Stimulated activated CD8-positive, alpha-beta memory T cell treated with anti-CD3 and anti-CD28 coated beads, Interleukin-2, amount 100 ng/mL, for 1 hour (primary cell): ENCODE measurements around the gene DVL2.
"Not testable (repeated sequence)": the region's sequence is repeated elsewhere in the genome, so short reads cannot be mapped to it uniquely, and the experiment has no call there.

ENCODE experiments used
- DNase-seq, 2 donors: peaks; one replicate each; pipeline ENCODE4 v3.0.0-alpha.2; 2020; ENCODE audit warnings: low read depth in 2 of 2

The DVL2 gene

GRCh38 chr17:7256766-7257456 lies 22.6 kb upstream of the DVL2 start:
- DNase-seq = no peak

- DNase-seq = no peak
Measured at GRCh38 chr17:7254511-7254910, 20.2 kb upstream of the DVL2 start.

- DNase-seq = no peak
Measured at GRCh38 chr17:7253082-7253481, 18.8 kb upstream of the DVL2 start.

- DNase-seq = peak; percentile 72 to 99
Measured at GRCh38 chr17:7252176-7253043, 18.1 kb upstream of the DVL2 start, which contains the start of gene ELP5. ELP5 (plus strand) TSS chr17:7252215; CDS start chr17:7252551, 336 bp downstream.

GRCh38 chr17:7251661-7252175 lies 17.4 kb upstream of the DVL2 start, which contains the start of gene CTDNEP1:
CTDNEP1 (minus strand) TSS chr17:7251734; CDS start chr17:7251296, 438 bp downstream.
- peak; percentile 47 to 98 for DNase-seq

- DNase-seq = no peak
Measured at GRCh38 chr17:7250695-7251627, 16.6 kb upstream of the DVL2 start.

GRCh38 chr17:7249830-7250229 lies 15.5 kb upstream of the DVL2 start:
- DNase-seq = no peak

GRCh38 chr17:7249214-7249613 lies 14.9 kb upstream of the DVL2 start:
- no peak for DNase-seq

GRCh38 chr17:7248796-7249195 lies 14.5 kb upstream of the DVL2 start:
- no peak for DNase-seq

GRCh38 chr17:7246779-7247178 lies 12.5 kb upstream of the DVL2 start:
- no peak for DNase-seq

GRCh38 chr17:7243838-7244237 lies 9.5 kb upstream of the DVL2 start:
- DNase-seq = not testable (repeated sequence)

- DNase-seq = no peak
Measured at GRCh38 chr17:7243453-7243729, 9.1 kb upstream of the DVL2 start.

GRCh38 chr17:7242717-7243452 lies 8.6 kb upstream of the DVL2 start:
- DNase-seq = peak; percentile 83 to 88

- peak; percentile 89 to 91 for DNase-seq
Measured at GRCh38 chr17:7241783-7242716, 7.7 kb upstream of the DVL2 start, which contains the start of gene GABARAP. GABARAP (minus strand) TSS chr17:7242449; CDS start chr17:7242330, 119 bp downstream.

GRCh38 chr17:7241090-7241733 lies 6.9 kb upstream of the DVL2 start:
- DNase-seq = no peak

- no peak for DNase-seq
Measured at GRCh38 chr17:7240375-7240774, 6.1 kb upstream of the DVL2 start.

GRCh38 chr17:7239091-7240027 lies 5.0 kb upstream of the DVL2 start, which contains the start of gene PHF23:
PHF23 (minus strand) TSS chr17:7239457; CDS start chr17:7239279, 178 bp downstream.
- peak; percentile 94 to 97 for DNase-seq
